ENCODE data around the gene PYHIN1.

The PYHIN1 gene

GRCh38 chr1:158931055-158931737 is at the start of gene PYHIN1:
TSS of gene PYHIN1 (plus strand) at chr1:158931552. CDS start at chr1:158936911, 5,359 bp downstream.
- DNase-seq (ENCODE audit: low spot score), result no peak
- in situ Hi-C loops (cut with MboI; ENCODE audit: low sequenced_read_pairs, unreplicated experiment), result no loop called here
- no peak for TF ChIP-seq CTCF (IDR thresholded peaks at IDR 0.05; ENCODE audit: borderline replicate concordance, control extremely low read depth, extremely low read depth, insufficient read depth, missing control alignments)

DNA sequence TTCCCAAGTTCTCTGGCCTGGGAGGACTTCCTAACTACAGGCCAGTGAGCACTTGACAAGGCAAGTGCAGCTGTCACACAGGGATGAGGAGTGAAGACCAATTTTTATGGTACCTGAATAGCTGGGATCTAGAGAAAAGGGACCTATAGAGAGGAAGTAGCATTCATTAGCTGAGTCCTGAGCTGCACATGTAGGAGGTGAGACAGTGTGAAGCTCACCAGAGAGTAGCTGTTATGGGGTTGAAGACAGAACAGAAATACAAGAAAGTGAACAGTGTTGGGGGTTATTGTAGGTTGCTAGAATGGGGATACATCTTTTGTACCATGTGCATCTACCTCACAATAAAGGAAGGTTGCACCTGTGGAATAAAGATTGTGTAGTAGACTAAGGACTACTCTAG is 37.7 kb upstream of the PYHIN1 start:
- no peak for TF ChIP-seq CTCF (IDR thresholded peaks at IDR 0.05; ENCODE audit: borderline replicate concordance, control extremely low read depth, extremely low read depth, insufficient read depth, missing control alignments)
- no peak for DNase-seq (ENCODE audit: low spot score)
- in situ Hi-C loops (cut with MboI; ENCODE audit: low sequenced_read_pairs, unreplicated experiment), result no loop called here

DNA sequence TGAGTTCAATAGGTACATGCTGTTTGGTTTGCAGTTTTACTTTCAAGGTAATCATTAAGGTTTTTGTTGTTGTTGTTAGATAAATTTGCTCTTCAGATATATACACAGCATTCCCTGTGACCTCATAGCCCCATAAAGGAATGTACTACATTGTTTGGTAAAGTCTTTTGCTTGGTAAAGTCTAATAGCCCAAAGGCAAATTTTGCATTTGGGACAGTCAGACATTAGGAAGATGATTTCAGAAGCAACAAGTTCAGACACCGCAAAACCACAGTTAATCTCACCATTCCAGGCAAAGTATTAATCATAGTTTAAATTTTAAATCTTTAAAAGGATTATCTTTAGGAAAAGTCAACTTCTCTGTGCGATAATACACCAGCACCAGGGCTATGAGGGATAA is 32.6 kb upstream of the PYHIN1 start:
- TF ChIP-seq CTCF (IDR thresholded peaks at IDR 0.05; ENCODE audit: borderline replicate concordance, control extremely low read depth, extremely low read depth, insufficient read depth, missing control alignments), result no peak
- in situ Hi-C loops (cut with MboI; ENCODE audit: low sequenced_read_pairs, unreplicated experiment), result no loop called here
- DNase-seq (ENCODE audit: low spot score), result no peak

GRCh38 chr1:158901623-158902022 is 29.7 kb upstream of the PYHIN1 start:
- TF ChIP-seq CTCF (IDR thresholded peaks at IDR 0.05; ENCODE audit: borderline replicate concordance, control extremely low read depth, extremely low read depth, insufficient read depth, missing control alignments), result no peak
- DNase-seq (ENCODE audit: low spot score), result no peak
- in situ Hi-C loops (cut with MboI; ENCODE audit: low sequenced_read_pairs, unreplicated experiment), result no loop called here

GRCh38 chr1:158916085-158916484 is 15.3 kb upstream of the PYHIN1 start:
- no peak for DNase-seq (ENCODE audit: low spot score)
- in situ Hi-C loops (cut with MboI; ENCODE audit: low sequenced_read_pairs, unreplicated experiment), result no loop called here
- no peak for TF ChIP-seq CTCF (IDR thresholded peaks at IDR 0.05; ENCODE audit: borderline replicate concordance, control extremely low read depth, extremely low read depth, insufficient read depth, missing control alignments)

- no peak for TF ChIP-seq CTCF (IDR thresholded peaks at IDR 0.05; ENCODE audit: borderline replicate concordance, control extremely low read depth, extremely low read depth, insufficient read depth, missing control alignments)
- in situ Hi-C loops (cut with MboI; ENCODE audit: low sequenced_read_pairs, unreplicated experiment), result no loop called here
- DNase-seq (ENCODE audit: low spot score), result no peak
These were observed 6.7 kb upstream of the PYHIN1 start for GRCh38 chr1:158924677-158925076.

Data from GM13976 (cell line).